Motor neuron (in vitro differentiated cells): Measurements from ENCODE around the gene AGBL4. TPM values are rescaled to one million over a fixed set of nuclear protein-coding genes. Genes with fewer than 3 reads are reported as not detected.

Experiments used
- ATAC-seq, 8 experiments: fragments of 200-7000 bp; cut with Tn5 transposase; replicated peaks in 6 of 8; 2 replicates each; pipeline ENCODE4 v1.8.0; 2021; ENCODE audit warnings: mild to moderate bottlenecking in 8 of 8, moderate library complexity in 8 of 8
- H3K27ac ChIP-seq, 2 donors: fragments of 250-450 bp; sonication (Bioruptor Pico); 2 replicates each; pipeline ENCODE4 v1.9.0; 2021; ENCODE audit warnings: antibody characterized with exemption in 2 of 2, mild to moderate bottlenecking in 2 of 2, moderate library complexity in 1 of 2
- H3K4me1 ChIP-seq, 2 donors: fragments of 250-450 bp; sonication (Bioruptor Pico); replicated peaks in 1 of 2; 2 replicates each; pipeline ENCODE4 v1.6.1; 2021; ENCODE audit warnings: antibody characterized with exemption in 2 of 2, mild to moderate bottlenecking in 2 of 2, moderate library complexity in 1 of 2
- H3K4me3 ChIP-seq, 5 donors: fragments of 250-450 bp; sonication (Bioruptor Pico); 2 replicates each; pipeline ENCODE4 v1.9.0; 2021; ENCODE audit warnings: antibody characterized with exemption in 5 of 5, mild to moderate bottlenecking in 5 of 5, moderate library complexity in 4 of 5
- WGBS, 10 experiments: fragments of 450-650 bp; shearing (Covaris generic); methylation state at CpG; one replicate each; pipeline ENCODE4 v1.0.0; 2022; 5-methylcytosine and 5-hydroxymethylcytosine counted together
- in situ Hi-C, 9 experiments: fragments of 400-800 bp; cut with MboI; loops; one replicate each; pipeline ENCODE4 v1.15.0; 2021; ENCODE audit warnings: low sequenced_read_pairs in 9 of 9, low pct_unique_long_range_greater_than_20kb in 2 of 9; ENCODE audit not compliant: unreplicated experiment in 9 of 9
- total RNA-seq, 8 experiments: library from RNA; unstranded; fragments of 300-600 nt; gene quantifications; 2 replicates each; pipeline versions ENCODE4 v1.2.3 to v1.2.4, GENCODE V29; 2022

The AGBL4 gene
- total RNA-seq, 8 experiments from 2014 or later = 0.10 to 4.5 (median 1.9) TPM

GRCh38 chr1:48728584-48728983 is 1295.2 kb downstream of the AGBL4 start:
- Histone ChIP-seq H3K4me1 (peaks cover 5 to 6% of the 10 kb centered on the region in 2 donors), H3K27ac (no peak overlapping the region), H3K4me3 (no peak overlapping the region)
- WGBS, 10 experiments = 14 to 100% (median 72%) methylated on average over 1 to 2 of the region's 2 CpGs; no CpG with 5 or more reads in 2 of the 10 experiments
- in situ Hi-C loops = no loop called here
- ATAC-seq = peak in 3 of 8 experiments; percentile 93 to 98 (median 98)

DNA sequence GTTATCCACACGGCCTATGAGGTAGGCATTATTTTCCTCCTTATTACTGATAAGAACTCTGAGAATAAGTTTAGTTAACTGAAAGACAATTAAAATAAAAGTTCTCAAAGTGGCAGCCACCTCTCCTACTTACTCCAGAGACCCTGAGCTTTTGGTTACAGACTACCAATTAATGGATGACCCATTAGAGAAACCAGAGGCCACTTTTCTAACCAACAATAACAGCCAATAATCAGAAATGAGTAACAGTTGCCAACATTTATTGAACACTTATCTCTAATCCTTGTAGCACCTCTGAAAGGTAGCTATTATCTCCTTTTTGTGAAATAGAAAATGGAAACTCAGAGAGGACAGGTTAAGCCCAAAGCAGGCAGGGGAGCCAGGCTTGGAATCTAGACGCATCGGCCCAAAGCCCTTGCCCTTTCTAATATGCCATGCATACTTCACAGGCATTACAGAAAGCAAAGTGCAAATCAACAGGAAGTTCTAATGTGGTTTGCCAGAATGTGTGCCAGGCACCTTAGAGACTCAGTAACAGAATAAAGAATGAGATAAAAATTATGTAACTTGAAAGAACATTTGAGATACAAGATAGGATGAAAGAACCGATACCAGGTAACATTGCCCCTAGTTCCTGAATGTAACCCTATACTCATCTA is 1297.1 kb downstream of the AGBL4 start:
- WGBS, 10 experiments = 64 to 95% (median 85%) methylated on average over 2 to 4 of the region's 4 CpGs; no CpG with 5 or more reads in 1 of the 10 experiments
- no peak for ATAC-seq
- Histone ChIP-seq H3K27ac (no peak overlapping the region), H3K4me3 (no peak overlapping the region), H3K4me1 (peaks cover 5 to 6% of the 10 kb centered on the region in 2 donors)
- in situ Hi-C loops = no loop called here

GRCh38 chr1:48726139-48726538 is 1297.6 kb downstream of the AGBL4 start:
- 80 to 100% (median 94%) methylated on average over 1 to 2 of the region's 2 CpGs; no CpG with 5 or more reads in 1 of the 10 experiments for WGBS, 10 experiments
- Histone ChIP-seq H3K4me3 (no peak overlapping the region), H3K27ac (no peak overlapping the region), H3K4me1 (peaks cover 6 to 9% of the 10 kb centered on the region in 2 donors)
- in situ Hi-C loops = no loop called here
- ATAC-seq = peak in 1 of 8 experiments; percentile 68

DNA sequence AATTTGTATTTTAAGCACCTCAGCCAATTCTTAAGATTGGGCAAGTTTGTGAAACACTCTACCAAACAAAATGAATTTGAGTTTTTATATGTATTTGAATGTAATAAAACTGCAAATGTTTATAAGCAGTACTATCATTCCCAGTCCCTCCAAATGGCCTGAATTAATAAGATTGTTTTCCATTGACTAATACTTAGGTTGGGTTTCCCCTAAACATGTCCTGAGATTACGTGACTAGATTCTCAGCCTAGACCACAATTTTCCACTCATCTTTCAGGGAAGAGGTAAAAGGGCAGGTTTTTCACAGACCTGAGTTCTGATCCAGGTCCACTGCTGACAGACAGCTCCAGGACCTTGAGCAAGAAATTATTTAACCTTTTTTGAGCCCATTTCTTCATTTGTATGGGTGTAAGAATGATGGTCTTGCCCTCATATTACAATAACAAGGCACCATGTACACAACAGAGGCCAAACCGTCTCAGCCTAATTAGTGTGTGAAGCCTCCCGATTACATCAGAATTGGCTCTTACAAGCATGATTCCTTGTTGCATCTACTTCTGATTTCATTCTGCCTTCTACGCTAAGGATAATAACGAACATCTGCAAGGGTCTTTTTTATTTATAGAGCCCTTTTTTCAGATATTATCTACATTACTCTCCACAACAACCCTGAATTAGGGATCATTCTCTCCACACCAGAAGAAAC is 1298.3 kb downstream of the AGBL4 start:
- Histone ChIP-seq H3K4me3 (no peak overlapping the region), H3K4me1 (peaks cover 6 to 15% of the 10 kb centered on the region in 2 donors), H3K27ac (no peak overlapping the region)
- in situ Hi-C loops = no loop called here
- ATAC-seq = peak in 1 of 8 experiments; percentile 53
- WGBS, 10 experiments = 9 to 87% (median 63%) methylated on average over 2 to 5 of the region's 5 CpGs; no CpG with 5 or more reads in 1 of the 10 experiments

- Histone ChIP-seq H3K4me3 (no peak overlapping the region), H3K4me1 (peaks cover 6 to 13% of the 10 kb centered on the region in 2 donors), H3K27ac (no peak overlapping the region)
- peak in 5 of 8 experiments; percentile 57 to 89 (median 80) for ATAC-seq
- in situ Hi-C loops = no loop called here
Measured at GRCh38 chr1:48720929-48721328, 1302.8 kb downstream of the AGBL4 start.

DNA sequence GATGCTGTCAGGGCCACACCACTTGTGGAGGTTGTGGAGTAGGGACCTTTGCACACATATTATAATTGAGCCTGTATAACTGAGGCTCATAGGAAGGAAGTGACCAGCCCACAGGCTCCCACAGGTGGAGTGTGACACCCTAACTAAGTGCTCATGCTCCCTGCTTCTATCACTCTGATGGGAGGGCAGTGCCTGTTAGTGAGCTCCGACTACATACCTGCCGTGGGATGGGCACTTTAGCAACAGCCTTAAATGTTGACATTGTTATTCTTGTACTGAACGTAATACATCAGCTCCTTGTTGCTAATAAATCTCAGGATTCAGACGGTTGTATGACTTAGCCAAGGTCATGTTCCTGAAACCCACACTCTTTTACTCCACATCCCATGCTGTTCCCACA is 1305.0 kb downstream of the AGBL4 start:
- no peak for ATAC-seq
- Histone ChIP-seq H3K4me3 (no peak overlapping the region), H3K4me1 (peaks cover 0 to 11% of the 10 kb centered on the region in 2 donors), H3K27ac (no peak overlapping the region)
- 44 to 92% (median 77%) methylated on average over 1 to 4 of the region's 4 CpGs; no CpG with 5 or more reads in 3 of the 10 experiments for WGBS, 10 experiments
- in situ Hi-C loops = no loop called here

DNA sequence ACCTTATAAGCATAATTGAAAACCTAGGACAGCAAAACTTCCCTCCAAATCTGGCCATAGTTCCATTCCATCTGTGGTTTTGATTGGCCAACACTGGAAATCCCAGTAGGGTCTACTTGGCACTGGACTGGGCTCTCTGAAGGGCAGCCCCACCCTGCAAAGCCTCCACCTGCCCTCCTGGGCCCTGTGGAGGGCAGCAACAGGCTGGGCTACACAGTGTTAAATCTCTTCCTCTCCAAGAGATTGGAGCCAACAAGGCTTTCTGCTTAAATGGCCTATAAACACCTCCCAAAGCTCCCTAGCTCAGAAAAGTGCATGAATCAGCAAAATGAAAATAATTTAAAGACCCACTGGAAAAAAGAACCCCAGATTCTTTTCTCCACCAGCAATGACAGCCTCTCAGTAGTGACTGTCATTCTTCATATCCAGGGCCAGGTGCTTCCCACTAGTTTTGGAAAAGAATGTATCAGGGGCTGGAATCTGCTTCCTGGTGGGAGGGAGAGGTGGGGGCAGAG is 1305.6 kb downstream of the AGBL4 start:
- no peak overlapping the region for H3K27ac ChIP-seq
- no peak overlapping the region for H3K4me3 ChIP-seq
- no peak for ATAC-seq
- in situ Hi-C loops = no loop called here
- peaks cover 0 to 11% of the 10 kb centered on the region in 2 donors for H3K4me1 ChIP-seq

DNA sequence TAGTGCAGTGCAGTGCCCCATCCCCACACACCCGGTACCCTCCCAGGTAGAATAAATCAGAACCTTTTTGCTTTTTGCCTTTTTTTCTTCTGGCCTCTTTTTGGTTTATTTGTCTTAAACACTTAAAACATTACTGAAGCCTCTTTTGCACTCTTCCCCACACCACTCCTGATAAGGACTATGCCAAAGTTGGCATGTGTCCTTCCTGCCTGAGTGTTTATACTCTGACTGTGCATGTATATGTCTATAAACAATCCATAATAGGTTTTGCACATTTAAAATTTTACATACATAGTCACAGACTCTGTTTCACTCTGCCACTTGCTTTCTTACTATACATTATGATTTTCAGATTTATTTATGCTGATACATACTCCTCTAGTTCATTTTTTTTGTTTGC is 1306.7 kb downstream of the AGBL4 start:
- in situ Hi-C loops = no loop called here
- Histone ChIP-seq H3K4me1 (peaks cover 0 to 11% of the 10 kb centered on the region in 2 donors), H3K27ac (no peak overlapping the region), H3K4me3 (no peak overlapping the region)
- WGBS, 10 experiments = 63 to 75% (median 75%) methylated on average over 1 of the region's 1 CpG; no CpG with 5 or more reads in 7 of the 10 experiments
- ATAC-seq = no peak

DNA sequence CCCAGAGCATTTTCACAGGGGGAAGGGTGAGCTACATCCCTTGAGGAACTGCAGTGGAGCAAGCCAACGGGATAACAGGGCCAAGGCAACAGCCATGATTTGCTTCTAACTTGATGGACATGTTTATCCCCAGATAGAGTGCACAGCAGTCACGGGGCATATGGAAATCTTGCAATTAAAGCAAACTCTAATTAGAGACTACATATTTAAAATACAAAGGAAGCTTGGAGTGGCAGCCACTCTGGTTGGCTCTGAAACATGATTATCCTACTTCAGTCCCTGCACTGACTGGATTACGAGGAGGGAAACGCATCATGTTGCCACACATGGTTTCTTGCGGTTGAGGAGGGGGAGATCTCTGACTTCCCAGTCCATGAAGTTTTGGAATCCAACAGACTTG is 1307.8 kb downstream of the AGBL4 start:
- Histone ChIP-seq H3K4me1 (peaks cover 0 to 5% of the 10 kb centered on the region in 2 donors), H3K27ac (no peak overlapping the region), H3K4me3 (no peak overlapping the region)
- ATAC-seq = no peak
- in situ Hi-C loops = no loop called here
- WGBS, 10 experiments = 0 to 100% (median 73%) methylated on average over 1 to 5 of the region's 5 CpGs; no CpG with 5 or more reads in 2 of the 10 experiments

- ATAC-seq = no peak
- WGBS, 10 experiments = 60 to 85% (median 78%) methylated on average over 1 to 2 of the region's 2 CpGs; no CpG with 5 or more reads in 4 of the 10 experiments
- in situ Hi-C loops = no loop called here
Measured at GRCh38 chr1:48710915-48711314, 1312.8 kb downstream of the AGBL4 start.

DNA sequence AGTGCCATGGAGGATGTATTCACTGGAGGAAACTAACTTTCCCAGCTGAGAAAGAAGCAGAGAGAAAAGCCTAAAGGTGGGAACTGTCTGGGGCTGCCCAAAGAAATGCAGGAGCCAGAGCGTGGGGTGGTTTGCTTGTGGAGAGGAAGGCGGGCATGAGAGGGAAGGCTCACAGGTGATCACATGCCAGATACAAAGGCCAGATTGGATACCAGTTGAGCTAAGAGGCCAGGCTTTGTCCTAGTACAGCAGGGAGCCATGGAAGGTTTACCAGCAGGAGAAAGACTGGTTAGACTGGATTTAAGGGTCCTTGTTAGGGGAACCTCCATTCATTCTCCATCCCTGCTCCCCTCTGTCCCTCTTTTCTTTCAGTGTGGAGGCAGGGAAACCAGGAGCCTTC is 1313.4 kb downstream of the AGBL4 start:
- no peak for ATAC-seq
- H3K4me1 ChIP-seq = no peaks in the 10 kb centered on the region
- in situ Hi-C loops = no loop called here
- no peak overlapping the region for H3K27ac ChIP-seq
- H3K4me3 ChIP-seq = no peak overlapping the region
- WGBS, 10 experiments = 0 to 100% (median 85%) methylated on average over 1 to 2 of the region's 2 CpGs; no CpG with 5 or more reads in 5 of the 10 experiments

More at GRCh38 chr1:48710915-48711314, 1312.8 kb downstream of the AGBL4 start:
- H3K4me3 ChIP-seq = no peak overlapping the region
- no peak overlapping the region for H3K27ac ChIP-seq
- no peaks in the 10 kb centered on the region for H3K4me1 ChIP-seq

DNA sequence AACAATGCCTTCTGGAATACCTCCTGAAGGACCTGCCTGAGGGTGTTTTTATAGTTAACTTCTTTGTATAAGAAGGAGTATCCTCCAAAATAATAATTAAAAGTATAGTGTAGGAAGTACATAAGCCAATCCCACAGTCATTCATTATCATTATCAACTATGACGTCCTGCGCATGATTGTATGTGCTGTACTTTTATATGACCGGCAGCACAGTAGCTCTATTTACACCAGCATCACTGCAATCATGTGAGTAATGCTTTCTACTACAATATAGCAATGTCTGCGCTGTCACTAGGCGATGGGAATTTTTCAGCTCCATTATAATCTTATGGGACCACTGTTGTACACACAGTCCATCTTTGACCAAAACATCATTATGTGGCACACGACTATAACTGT is 1319.0 kb downstream of the AGBL4 start:
- no peak overlapping the region for H3K27ac ChIP-seq
- H3K4me1 ChIP-seq = no peaks in the 10 kb centered on the region
- peak in 1 of 8 experiments; percentile 43 for ATAC-seq
- in situ Hi-C loops = no loop called here
- H3K4me3 ChIP-seq = no peak overlapping the region
- 17 to 100% (median 81%) methylated on average over 1 to 6 of the region's 6 CpGs for WGBS, 10 experiments

DNA sequence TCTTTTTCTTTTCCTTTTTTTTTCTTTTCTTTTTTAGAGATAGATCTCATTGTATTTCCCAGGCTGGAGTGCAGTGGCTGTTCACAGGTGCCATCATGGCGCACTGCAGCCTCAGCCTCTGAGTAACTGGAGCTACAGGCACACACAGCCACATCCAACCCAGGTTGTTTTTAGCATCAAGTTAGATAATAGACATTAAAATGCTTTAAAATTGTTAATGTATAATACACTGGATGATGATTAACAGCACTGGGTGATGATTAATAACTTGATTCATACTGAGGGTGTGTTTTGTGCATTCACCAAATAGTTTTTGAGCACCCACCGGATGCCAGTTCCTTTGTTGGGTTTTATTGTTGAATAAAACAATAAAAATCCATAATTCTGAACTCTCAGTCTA is 1322.3 kb downstream of the AGBL4 start:
- Histone ChIP-seq H3K4me3 (no peak overlapping the region), H3K27ac (no peak overlapping the region), H3K4me1 (no peaks in the 10 kb centered on the region)
- in situ Hi-C loops = no loop called here
- ATAC-seq = no peak
- WGBS, 10 experiments = 27 to 100% (median 84%) methylated on average over 1 to 2 of the region's 2 CpGs
